ENCODE measurements around the gene ZNF716. TPM values are rescaled to one million over a fixed set of nuclear protein-coding genes. Genes with fewer than 3 reads are reported as not detected.

Gene ZNF716
- total RNA-seq, 2 experiments from 2014 or later = not detected

DNA sequence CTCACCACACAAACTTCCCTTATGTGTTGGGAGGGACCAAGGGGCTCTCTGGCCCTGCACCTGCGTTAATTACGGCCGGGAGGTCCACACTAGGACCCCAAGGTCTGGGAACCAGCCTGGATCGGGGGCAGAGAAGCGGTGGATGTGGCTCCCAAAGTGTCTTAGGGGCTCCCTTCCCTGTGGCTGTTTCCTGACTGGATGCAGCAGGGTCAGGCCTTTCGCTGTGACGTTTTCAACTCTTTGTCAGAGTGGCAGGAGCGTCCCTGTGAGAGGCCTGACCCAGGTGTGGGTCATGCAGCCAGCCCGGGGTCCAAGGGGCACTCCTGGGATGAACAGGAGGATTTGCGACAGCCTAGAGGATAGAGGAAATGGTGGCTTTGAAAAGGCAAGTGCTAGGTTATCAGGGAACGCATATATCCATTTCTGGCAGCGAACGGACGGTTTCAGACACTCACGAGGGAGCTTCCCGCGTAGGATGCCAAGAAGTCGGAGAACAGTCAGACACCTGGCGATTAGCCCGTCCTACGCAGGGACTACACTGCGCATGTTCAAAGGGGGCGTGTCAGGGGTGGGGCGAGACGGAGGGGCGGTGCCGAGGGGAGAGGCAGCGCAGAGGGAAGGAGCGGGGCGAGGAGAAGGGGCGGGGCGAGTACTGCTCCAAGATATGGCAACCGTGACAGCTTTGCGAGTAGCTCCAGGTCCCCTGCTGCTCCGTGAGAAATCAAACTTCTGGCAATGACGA is 46.2 kb upstream of the ZNF716 start:
- no peaks in the 10 kb centered on the region for H3K4me1 ChIP-seq (ENCODE audit: insufficient read depth, low read length)
- Mint-ChIP-seq H3K36me3 (ENCODE audit: low read depth) (no peaks in the 10 kb centered on the region), H3K4me3 (no peak overlapping the region), H3K27ac (no peak overlapping the region), H3K9me3 (peaks cover 6% of the 10 kb centered on the region), H3K4me1 (ENCODE audit: low read depth) (no peaks in the 10 kb centered on the region), H3K27me3 (no peaks in the 10 kb centered on the region)
- no peaks in the 10 kb centered on the region for H3K27me3 ChIP-seq (ENCODE audit: control insufficient read depth in 1 of 2, insufficient read depth in 2 of 2, low read length in 2 of 2)
- H3K27ac ChIP-seq (ENCODE audit: low read depth in 1 of 2, low read length in 2 of 2) = no peak overlapping the region
- ChIA-PET CTCF (no interaction called here), POLR2A (no interaction called here)
- DNase-seq = no peak
- intact Hi-C loops (cut with DNase I, micrococcal nuclease) = no loop called here
- ATAC-seq (ENCODE audit: poor library complexity) = no peak
- H3K36me3 ChIP-seq (ENCODE audit: insufficient read depth, low read length) = no peaks in the 10 kb centered on the region
- no peak overlapping the region for H3K4me3 ChIP-seq (ENCODE audit: low read length)
- peaks cover 10 to 48% of the 10 kb centered on the region in 2 experiments for H3K9me3 ChIP-seq (ENCODE audit: control insufficient read depth in 1 of 2, insufficient read depth in 1 of 2, low read length in 2 of 2)
- TF ChIP-seq, protein P1, sequence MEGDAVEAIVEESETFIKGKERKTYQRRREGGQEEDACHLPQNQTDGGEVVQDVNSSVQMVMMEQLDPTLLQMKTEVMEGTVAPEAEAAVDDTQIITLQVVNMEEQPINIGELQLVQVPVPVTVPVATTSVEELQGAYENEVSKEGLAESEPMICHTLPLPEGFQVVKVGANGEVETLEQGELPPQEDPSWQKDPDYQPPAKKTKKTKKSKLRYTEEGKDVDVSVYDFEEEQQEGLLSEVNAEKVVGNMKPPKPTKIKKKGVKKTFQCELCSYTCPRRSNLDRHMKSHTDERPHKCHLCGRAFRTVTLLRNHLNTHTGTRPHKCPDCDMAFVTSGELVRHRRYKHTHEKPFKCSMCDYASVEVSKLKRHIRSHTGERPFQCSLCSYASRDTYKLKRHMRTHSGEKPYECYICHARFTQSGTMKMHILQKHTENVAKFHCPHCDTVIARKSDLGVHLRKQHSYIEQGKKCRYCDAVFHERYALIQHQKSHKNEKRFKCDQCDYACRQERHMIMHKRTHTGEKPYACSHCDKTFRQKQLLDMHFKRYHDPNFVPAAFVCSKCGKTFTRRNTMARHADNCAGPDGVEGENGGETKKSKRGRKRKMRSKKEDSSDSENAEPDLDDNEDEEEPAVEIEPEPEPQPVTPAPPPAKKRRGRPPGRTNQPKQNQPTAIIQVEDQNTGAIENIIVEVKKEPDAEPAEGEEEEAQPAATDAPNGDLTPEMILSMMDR (IDR thresholded peaks at IDR 0.05) = no peak

DNA sequence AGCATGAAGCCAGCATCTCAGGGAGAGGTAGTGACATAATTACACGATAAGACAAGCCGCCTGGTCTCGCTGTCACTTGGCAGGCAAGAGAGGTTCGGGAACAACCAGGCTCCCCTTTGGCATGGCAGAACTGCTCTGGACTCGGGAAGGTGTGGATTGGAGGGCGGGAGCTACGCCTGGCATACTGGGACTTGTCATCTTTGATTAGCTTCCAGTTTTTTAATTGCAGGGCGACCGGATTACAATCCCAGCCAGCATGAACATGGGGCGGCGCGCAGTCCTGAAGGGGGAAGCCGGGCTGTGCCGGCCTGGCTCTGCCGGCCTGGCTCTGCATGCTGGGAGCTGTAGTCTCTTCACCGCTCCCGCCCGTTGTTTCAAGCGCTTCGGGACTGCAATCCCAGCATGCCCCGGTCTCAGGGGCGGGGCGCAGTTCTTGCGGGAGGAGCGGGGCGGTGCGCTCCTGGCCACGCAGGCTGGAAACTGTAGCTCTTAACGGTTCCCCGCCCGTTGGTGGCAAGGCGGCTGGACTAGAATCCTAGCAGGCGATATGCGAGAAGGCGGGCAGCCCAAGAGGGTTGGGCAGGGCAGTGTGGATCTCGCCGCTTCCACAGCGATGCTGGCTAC is 45.5 kb upstream of the ZNF716 start:
- no peaks in the 10 kb centered on the region for H3K4me1 ChIP-seq (ENCODE audit: insufficient read depth, low read length)
- ChIA-PET CTCF (no interaction called here), POLR2A (no interaction called here)
- Mint-ChIP-seq H3K9me3 (peaks cover 9% of the 10 kb centered on the region), H3K4me3 (no peak overlapping the region), H3K27ac (no peak overlapping the region), H3K36me3 (ENCODE audit: low read depth) (no peaks in the 10 kb centered on the region), H3K4me1 (ENCODE audit: low read depth) (no peaks in the 10 kb centered on the region), H3K27me3 (no peaks in the 10 kb centered on the region)
- no peaks in the 10 kb centered on the region for H3K27me3 ChIP-seq (ENCODE audit: control insufficient read depth in 1 of 2, insufficient read depth in 2 of 2, low read length in 2 of 2)
- TF ChIP-seq, protein P1 (IDR thresholded peaks at IDR 0.05) = no peak
- peaks cover 5 to 48% of the 10 kb centered on the region in 2 experiments for H3K9me3 ChIP-seq (ENCODE audit: control insufficient read depth in 1 of 2, insufficient read depth in 1 of 2, low read length in 2 of 2)
- no peak overlapping the region for H3K27ac ChIP-seq (ENCODE audit: low read depth in 1 of 2, low read length in 2 of 2)
- no peak for DNase-seq
- no peak overlapping the region for H3K4me3 ChIP-seq (ENCODE audit: low read length)
- no peaks in the 10 kb centered on the region for H3K36me3 ChIP-seq (ENCODE audit: insufficient read depth, low read length)
- no peak for ATAC-seq (ENCODE audit: poor library complexity)
- intact Hi-C loops (cut with DNase I, micrococcal nuclease) = no loop called here

DNA sequence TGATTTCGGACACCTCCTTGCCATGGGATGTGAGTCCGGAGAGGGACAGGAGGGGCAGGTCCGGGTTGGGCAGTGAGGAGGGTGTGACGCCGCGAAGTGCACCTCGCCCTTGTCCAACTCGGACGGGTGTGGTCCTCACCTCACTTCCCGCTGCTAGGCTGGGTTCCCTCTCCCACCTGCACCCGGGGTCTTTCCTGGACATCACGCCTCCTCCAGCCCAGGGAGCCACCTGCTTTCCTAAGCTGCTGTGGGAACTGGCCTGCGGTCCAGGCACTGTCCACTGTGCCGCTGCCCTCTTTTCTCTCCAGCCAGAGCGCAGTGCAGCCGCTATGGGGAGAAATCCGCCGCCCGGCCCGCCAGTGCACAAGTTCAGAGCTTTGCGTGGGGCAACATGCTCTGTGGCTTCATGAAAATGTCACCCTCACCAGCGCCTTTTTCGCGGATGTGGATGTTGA is 45.0 kb upstream of the ZNF716 start:
- Histone ChIP-seq H3K9me3 (ENCODE audit: control insufficient read depth in 1 of 2, insufficient read depth in 1 of 2, low read length in 2 of 2) (peaks cover 3 to 44% of the 10 kb centered on the region in 2 experiments), H3K27ac (ENCODE audit: low read depth in 1 of 2, low read length in 2 of 2) (no peak overlapping the region), H3K27me3 (ENCODE audit: control insufficient read depth in 1 of 2, insufficient read depth in 2 of 2, low read length in 2 of 2) (no peaks in the 10 kb centered on the region), H3K4me1 (ENCODE audit: insufficient read depth, low read length) (no peaks in the 10 kb centered on the region), H3K4me3 (ENCODE audit: low read length) (no peak overlapping the region), H3K36me3 (ENCODE audit: insufficient read depth, low read length) (no peaks in the 10 kb centered on the region)
- DNase-seq (no peak), ATAC-seq (ENCODE audit: poor library complexity) (no peak)
- H3K9me3 Mint-ChIP-seq = peaks cover 9% of the 10 kb centered on the region
- CTCF ChIA-PET = no interaction called here
- no peak overlapping the region for H3K4me3 Mint-ChIP-seq
- H3K27me3 Mint-ChIP-seq = no peaks in the 10 kb centered on the region
- H3K27ac Mint-ChIP-seq = no peak overlapping the region
- POLR2A ChIA-PET = no interaction called here
- TF ChIP-seq, protein P1 (IDR thresholded peaks at IDR 0.05) = no peak
- no peaks in the 10 kb centered on the region for H3K36me3 Mint-ChIP-seq (ENCODE audit: low read depth)
- intact Hi-C loops (cut with DNase I, micrococcal nuclease) = no loop called here
- H3K4me1 Mint-ChIP-seq (ENCODE audit: low read depth) = no peaks in the 10 kb centered on the region
